ENCODE measurements around the gene PTGIS. TPM values are rescaled to one million over a fixed set of nuclear protein-coding genes. Genes with fewer than 3 reads are reported as not detected.

The PTGIS gene
- total and polyA plus RNA-seq, 4 experiments from 2014 or later: not detected

DNA sequence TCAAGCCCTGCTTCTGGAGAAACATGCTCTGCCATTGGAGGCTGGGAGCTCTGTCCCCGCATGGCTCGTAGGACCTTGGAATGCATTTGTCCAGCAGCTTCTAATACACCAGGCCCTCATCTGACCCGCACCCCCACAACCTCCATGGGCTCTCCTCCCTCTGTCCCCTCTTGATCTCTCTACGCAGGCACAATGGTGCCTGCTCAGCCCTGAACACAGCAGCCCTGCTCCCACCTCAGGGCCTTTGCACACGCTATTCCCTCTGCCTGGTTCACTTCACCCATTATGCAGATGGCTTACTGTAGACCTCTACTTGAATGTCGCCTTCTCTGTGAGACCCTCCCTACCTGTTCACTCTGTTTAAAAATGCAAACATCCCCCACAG, 27.0 kb upstream of the PTGIS start:
- Histone ChIP-seq H3K4me3 (ENCODE audit: low read length in 2 of 2) (no peak overlapping the region), H3K36me3 (ENCODE audit: insufficient read depth, low read length) (no peaks in the 10 kb centered on the region), H3K27me3 (ENCODE audit: insufficient read depth, low read length) (no peaks in the 10 kb centered on the region), H3K27ac (ENCODE audit: low read depth, low read length) (no peak overlapping the region), H3K4me1 (ENCODE audit: insufficient read depth, low read length) (peaks cover 40% of the 10 kb centered on the region), H3K9me3 (ENCODE audit: control insufficient read depth in 1 of 2, low read length in 2 of 2) (no peaks in the 10 kb centered on the region)
- Mint-ChIP-seq H3K27ac (peak overlapping the region in 5 of 7 donors; percentile 61 to 82 (median 66)), H3K27me3 (no peaks in the 10 kb centered on the region), H3K36me3 (no peaks in the 10 kb centered on the region), H3K4me1 (peaks cover 45 to 69% (median 53%) of the 10 kb centered on the region in 4 donors), H3K9me3 (peaks cover 0 to 1% (median 0%) of the 10 kb centered on the region in 8 donors), H3K4me3 (peak overlapping the region in 6 of 8 donors; percentile 5 to 65 (median 58))
- intact Hi-C loops (cut with micrococcal nuclease): no loop called here
- ChIA-PET POLR2A (ENCODE audit: partially characterized antibody) (no interaction called here), CTCF (ENCODE audit: partially characterized antibody) (interaction anchor here (1.0 to 4.2 kb wide), 3 partner anchors 14 to 57 kb away, joined by 3 to 20 read pairs (median 3); no protein-coding TSS in a partner anchor)
- DNase-seq: no peak

DNA sequence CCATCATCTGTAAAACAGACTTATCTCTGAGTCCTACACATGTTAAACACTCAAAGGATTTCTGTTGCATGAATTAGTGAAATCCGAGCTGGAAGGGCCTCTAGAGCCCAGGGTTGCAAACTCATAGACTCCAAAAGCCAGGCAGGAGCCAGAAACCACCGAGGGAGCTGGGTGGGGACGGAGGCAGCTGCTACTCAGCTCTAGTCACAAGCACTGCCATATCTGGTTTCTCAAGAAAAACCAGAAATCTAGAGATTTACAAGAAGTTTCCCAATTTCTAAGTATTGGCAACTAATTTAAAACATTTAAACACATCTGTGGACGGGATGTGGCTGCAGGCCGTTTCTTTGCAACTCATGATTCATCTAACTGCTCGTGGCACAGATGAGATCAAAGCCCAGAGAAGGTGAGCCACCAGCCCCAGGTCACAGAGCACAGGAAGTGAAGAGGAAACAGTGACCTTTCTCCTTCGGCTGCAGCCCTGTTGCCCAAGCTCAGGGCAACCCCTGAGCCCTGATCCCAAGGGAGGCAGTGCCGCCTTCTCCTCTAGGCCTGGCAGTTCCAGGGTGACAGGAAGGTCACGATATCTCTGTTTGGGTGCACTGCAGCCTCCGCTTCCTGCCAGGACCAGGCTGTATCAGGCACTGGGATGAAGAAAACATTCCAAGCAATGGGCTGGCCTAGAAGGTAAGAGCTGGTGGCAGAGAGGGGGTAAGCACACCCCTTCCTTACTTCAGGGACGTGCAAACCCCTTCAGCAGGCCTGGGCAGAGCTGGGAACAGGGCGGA, 26.4 kb upstream of the PTGIS start:
- H3K27me3 Mint-ChIP-seq: no peaks in the 10 kb centered on the region
- intact Hi-C loops (cut with micrococcal nuclease): no loop called here
- Histone ChIP-seq H3K4me1 (ENCODE audit: insufficient read depth, low read length) (peaks cover 40% of the 10 kb centered on the region), H3K9me3 (ENCODE audit: control insufficient read depth in 1 of 2, low read length in 2 of 2) (no peaks in the 10 kb centered on the region), H3K27ac (ENCODE audit: low read depth, low read length) (peak overlapping the region; percentile 17), H3K36me3 (ENCODE audit: insufficient read depth, low read length) (no peaks in the 10 kb centered on the region), H3K4me3 (ENCODE audit: low read length in 2 of 2) (no peak overlapping the region), H3K27me3 (ENCODE audit: insufficient read depth, low read length) (no peaks in the 10 kb centered on the region)
- peak in 1 of 5 donors; percentile 50 for DNase-seq
- H3K27ac Mint-ChIP-seq: peak overlapping the region in 6 of 7 donors; percentile 30 to 83 (median 74)
- H3K4me3 Mint-ChIP-seq: peak overlapping the region; percentile 5 to 74 (median 62)
- POLR2A ChIA-PET (ENCODE audit: partially characterized antibody): no interaction called here
- H3K36me3 Mint-ChIP-seq: no peaks in the 10 kb centered on the region
- peaks cover 45 to 69% (median 53%) of the 10 kb centered on the region in 4 donors for H3K4me1 Mint-ChIP-seq
- CTCF ChIA-PET (ENCODE audit: partially characterized antibody): interaction anchor here (1.0 to 4.2 kb wide), 3 partner anchors 14 to 56 kb away, joined by 3 to 20 read pairs (median 3); no protein-coding TSS in a partner anchor
- peaks cover 0 to 1% (median 0%) of the 10 kb centered on the region in 8 donors for H3K9me3 Mint-ChIP-seq

DNA sequence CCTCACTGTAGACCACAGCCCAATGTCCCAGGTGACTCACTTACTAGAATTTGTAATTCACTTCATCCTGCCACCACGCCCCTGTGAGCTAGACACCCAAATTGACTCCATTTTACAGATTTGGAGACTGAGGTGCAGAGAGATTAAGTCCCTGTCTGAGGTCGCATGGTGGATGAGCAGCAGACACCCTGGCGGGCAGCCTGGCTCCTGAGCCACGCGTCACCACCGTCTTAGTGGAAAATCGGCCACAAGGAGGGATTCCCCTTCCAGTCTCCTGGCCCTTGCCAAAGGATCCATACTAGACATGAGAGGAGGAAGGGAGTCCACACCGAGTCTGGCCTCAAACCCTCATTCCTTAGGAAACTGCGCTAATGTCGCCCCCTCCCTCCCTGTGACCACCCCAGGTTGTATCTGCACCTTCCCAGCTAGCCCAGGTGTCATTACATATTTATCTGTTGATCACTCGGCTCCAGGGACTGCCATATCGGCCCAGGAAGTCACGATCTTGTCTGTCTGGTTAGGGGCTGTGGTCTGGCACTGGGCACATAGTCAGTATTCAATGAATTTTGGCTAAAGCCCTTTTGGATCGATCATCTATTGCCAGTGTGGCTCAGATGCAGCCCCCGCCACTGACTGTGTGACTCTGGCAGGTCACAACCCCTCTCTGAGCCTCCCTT, 25.7 kb upstream of the PTGIS start:
- no peak for DNase-seq
- H3K27me3 Mint-ChIP-seq: no peaks in the 10 kb centered on the region
- peaks cover 0 to 1% (median 0%) of the 10 kb centered on the region in 8 donors for H3K9me3 Mint-ChIP-seq
- H3K4me1 ChIP-seq (ENCODE audit: insufficient read depth, low read length): peaks cover 40% of the 10 kb centered on the region
- peak overlapping the region; percentile 30 to 85 (median 64) for H3K27ac Mint-ChIP-seq
- H3K36me3 ChIP-seq (ENCODE audit: insufficient read depth, low read length): no peaks in the 10 kb centered on the region
- no peaks in the 10 kb centered on the region for H3K36me3 Mint-ChIP-seq
- H3K9me3 ChIP-seq (ENCODE audit: control insufficient read depth in 1 of 2, low read length in 2 of 2): no peaks in the 10 kb centered on the region
- CTCF ChIA-PET (ENCODE audit: partially characterized antibody): interaction anchor here (1.0 to 4.2 kb wide), 3 partner anchors 15 to 55 kb away, joined by 3 to 20 read pairs (median 3); no protein-coding TSS in a partner anchor
- POLR2A ChIA-PET (ENCODE audit: partially characterized antibody): no interaction called here
- peak overlapping the region in 7 of 8 donors; percentile 17 to 74 (median 61) for H3K4me3 Mint-ChIP-seq
- no peaks in the 10 kb centered on the region for H3K27me3 ChIP-seq (ENCODE audit: insufficient read depth, low read length)
- intact Hi-C loops (cut with micrococcal nuclease): no loop called here
- no peak overlapping the region for H3K27ac ChIP-seq (ENCODE audit: low read depth, low read length)
- H3K4me3 ChIP-seq (ENCODE audit: low read length in 2 of 2): no peak overlapping the region
- peaks cover 45 to 69% (median 53%) of the 10 kb centered on the region in 4 donors for H3K4me1 Mint-ChIP-seq

DNA sequence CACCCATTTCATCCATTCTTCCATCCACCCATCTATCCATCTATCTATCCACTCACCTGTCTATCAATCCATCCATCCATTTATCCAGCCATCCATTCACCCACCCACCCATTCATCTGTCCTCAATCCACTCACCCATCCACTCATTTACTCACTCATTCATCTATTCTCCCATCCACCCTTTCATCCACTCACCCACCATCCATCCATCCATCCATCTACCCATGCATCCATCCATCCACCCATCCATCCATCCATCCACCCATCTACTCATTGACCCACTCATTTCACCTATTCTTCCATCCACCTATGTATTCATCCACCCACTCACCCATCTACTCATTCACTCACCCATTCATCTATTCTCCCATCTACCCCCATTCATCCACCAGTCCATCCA, 24.2 kb upstream of the PTGIS start:
- H3K4me3 ChIP-seq (ENCODE audit: low read length in 2 of 2): no peak overlapping the region
- H3K9me3 ChIP-seq (ENCODE audit: control insufficient read depth in 1 of 2, low read length in 2 of 2): no peaks in the 10 kb centered on the region
- peaks cover 0 to 1% (median 0%) of the 10 kb centered on the region in 8 donors for H3K9me3 Mint-ChIP-seq
- no peak for DNase-seq
- no peaks in the 10 kb centered on the region for H3K27me3 ChIP-seq (ENCODE audit: insufficient read depth, low read length)
- H3K27ac Mint-ChIP-seq: peak overlapping the region in 2 of 7 donors; percentile 23 to 30
- H3K36me3 ChIP-seq (ENCODE audit: insufficient read depth, low read length): no peaks in the 10 kb centered on the region
- CTCF ChIA-PET (ENCODE audit: partially characterized antibody): interaction anchor here (0.6 kb wide), 1 partner anchor 43 kb away, joined by 3 read pairs; no protein-coding TSS in a partner anchor
- POLR2A ChIA-PET (ENCODE audit: partially characterized antibody): no interaction called here
- peaks cover 44 to 64% (median 50%) of the 10 kb centered on the region in 4 donors for H3K4me1 Mint-ChIP-seq
- peak overlapping the region in 1 of 8 donors; percentile 14 for H3K4me3 Mint-ChIP-seq
- no peak overlapping the region for H3K27ac ChIP-seq (ENCODE audit: low read depth, low read length)
- H3K36me3 Mint-ChIP-seq: no peaks in the 10 kb centered on the region
- intact Hi-C loops (cut with micrococcal nuclease): no loop called here
- H3K27me3 Mint-ChIP-seq: peaks cover 0 to 1% of the 10 kb centered on the region in 2 donors
- peaks cover 40% of the 10 kb centered on the region for H3K4me1 ChIP-seq (ENCODE audit: insufficient read depth, low read length)

DNA sequence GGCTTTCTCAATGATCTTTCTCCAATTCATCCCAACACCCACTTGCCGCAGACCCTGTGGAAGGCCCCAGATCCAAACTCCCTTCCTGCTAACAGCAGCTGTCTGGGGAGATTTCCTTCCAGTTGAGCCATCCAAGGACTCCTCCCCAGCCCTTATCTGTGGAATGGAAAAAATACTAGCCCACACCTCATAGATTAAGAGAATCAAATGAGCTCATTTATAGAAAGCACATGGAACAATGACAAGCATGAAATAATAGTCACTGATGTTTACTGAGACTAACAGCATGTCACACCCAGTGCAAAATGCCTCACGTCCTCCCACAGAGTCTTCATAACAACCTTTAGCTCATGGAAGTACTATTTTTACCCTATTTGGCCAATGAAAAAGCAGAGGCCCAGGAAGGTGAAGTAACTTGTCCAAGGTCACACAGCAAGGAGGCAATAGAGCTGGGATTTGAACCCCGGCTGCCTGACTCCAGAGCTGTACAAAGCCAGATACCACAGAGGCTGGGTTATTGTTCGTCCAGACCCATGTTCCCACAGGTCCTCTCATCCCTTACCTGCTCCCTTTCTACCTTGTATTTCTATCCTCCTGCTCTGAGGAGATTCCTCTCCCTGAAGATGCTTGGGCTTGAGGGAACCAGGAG, 23.4 kb upstream of the PTGIS start:
- DNase-seq: no peak
- Histone ChIP-seq H3K4me3 (ENCODE audit: low read length in 2 of 2) (no peak overlapping the region), H3K36me3 (ENCODE audit: insufficient read depth, low read length) (no peaks in the 10 kb centered on the region), H3K9me3 (ENCODE audit: control insufficient read depth in 1 of 2, low read length in 2 of 2) (no peaks in the 10 kb centered on the region), H3K27ac (ENCODE audit: low read depth, low read length) (no peak overlapping the region), H3K27me3 (ENCODE audit: insufficient read depth, low read length) (no peaks in the 10 kb centered on the region), H3K4me1 (ENCODE audit: insufficient read depth, low read length) (peaks cover 38% of the 10 kb centered on the region)
- Mint-ChIP-seq H3K36me3 (no peaks in the 10 kb centered on the region), H3K27ac (peak overlapping the region in 1 of 7 donors; percentile 52), H3K27me3 (peaks cover 0 to 1% of the 10 kb centered on the region in 2 donors), H3K4me1 (peaks cover 42 to 60% (median 48%) of the 10 kb centered on the region in 4 donors), H3K9me3 (no peaks in the 10 kb centered on the region), H3K4me3 (no peak overlapping the region)
- ChIA-PET POLR2A (ENCODE audit: partially characterized antibody) (no interaction called here), CTCF (ENCODE audit: partially characterized antibody) (interaction anchor here (0.9 kb wide), 1 partner anchor 17 kb away, joined by 3 read pairs; no protein-coding TSS in a partner anchor)
- intact Hi-C loops (cut with micrococcal nuclease): no loop called here

DNA sequence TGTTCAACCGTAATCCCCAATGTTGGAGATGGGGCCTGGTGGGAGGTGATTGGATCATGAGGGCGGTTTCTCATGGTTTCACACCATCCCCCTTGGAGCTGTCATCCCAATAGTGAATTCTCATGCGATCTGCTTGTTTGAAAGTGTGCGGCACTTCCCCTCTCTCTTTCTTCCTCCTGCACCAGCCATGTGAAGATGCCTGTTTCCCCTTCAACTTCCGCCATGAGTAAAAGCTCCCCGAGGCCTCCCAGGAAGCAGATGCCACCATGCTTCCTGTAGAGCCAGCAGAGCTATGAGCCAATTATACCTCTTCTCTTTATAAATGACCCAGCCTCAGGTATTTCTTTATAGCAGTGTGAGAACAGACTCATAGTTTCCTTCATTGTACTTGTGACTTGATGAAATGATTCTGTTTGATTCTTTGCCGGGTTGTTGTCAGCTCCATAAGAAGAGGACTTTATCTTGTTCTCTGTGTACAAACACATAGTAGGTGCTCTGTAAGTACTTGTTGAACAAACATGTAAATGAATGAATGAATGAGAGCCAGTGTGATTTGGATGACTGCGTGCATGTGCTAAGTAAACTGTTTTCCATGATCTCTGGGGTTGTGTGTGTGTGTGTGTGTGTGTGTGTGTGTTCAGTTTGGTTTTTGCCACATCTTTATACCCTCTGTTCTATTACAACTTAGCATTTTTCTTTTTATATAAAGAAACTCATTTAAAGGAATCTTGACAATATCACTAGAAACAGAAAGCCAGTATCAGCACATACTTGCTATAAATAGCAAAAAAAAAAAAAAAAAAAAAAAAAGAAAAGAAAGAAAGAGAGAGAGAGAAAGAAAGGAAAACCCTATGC, 22.5 kb upstream of the PTGIS start:
- Histone ChIP-seq H3K4me3 (ENCODE audit: low read length in 2 of 2) (no peak overlapping the region), H3K9me3 (ENCODE audit: control insufficient read depth in 1 of 2, low read length in 2 of 2) (no peaks in the 10 kb centered on the region), H3K27me3 (ENCODE audit: insufficient read depth, low read length) (no peaks in the 10 kb centered on the region), H3K27ac (ENCODE audit: low read depth, low read length) (no peak overlapping the region), H3K4me1 (ENCODE audit: insufficient read depth, low read length) (peaks cover 28% of the 10 kb centered on the region), H3K36me3 (ENCODE audit: insufficient read depth, low read length) (no peaks in the 10 kb centered on the region)
- H3K36me3 Mint-ChIP-seq: no peaks in the 10 kb centered on the region
- H3K4me3 Mint-ChIP-seq: no peak overlapping the region
- peaks cover 0 to 1% of the 10 kb centered on the region in 2 donors for H3K27me3 Mint-ChIP-seq
- ChIA-PET CTCF (ENCODE audit: partially characterized antibody) (interaction anchor here (0.9 kb wide), 1 partner anchor 18 kb away, joined by 3 read pairs; no protein-coding TSS in a partner anchor), POLR2A (ENCODE audit: partially characterized antibody) (no interaction called here)
- intact Hi-C loops (cut with micrococcal nuclease): no loop called here
- H3K9me3 Mint-ChIP-seq: no peaks in the 10 kb centered on the region
- H3K27ac Mint-ChIP-seq: peak overlapping the region in 1 of 7 donors; percentile 71
- H3K4me1 Mint-ChIP-seq: peaks cover 38 to 51% (median 40%) of the 10 kb centered on the region in 4 donors
- no peak for DNase-seq

Data from CD4-positive, alpha-beta memory T cell (primary cell).